KMS-11 (cell line): Measurements from ENCODE around the gene TSPAN11.

ENCODE experiments used
- H2AFZ ChIP-seq: fragments of 200-600 bp; sonication (generic); 2 replicates; pipeline ENCODE4 v1.6.1; 2016; ENCODE audit warnings: antibody characterized with exemption, mixed run types, low read depth
- H3K27ac ChIP-seq: fragments of 200-600 bp; sonication (generic); 2 replicates; pipeline ENCODE4 v1.6.1; 2016; ENCODE audit warnings: mild to moderate bottlenecking, mixed run types
- H3K27me3 ChIP-seq: fragments of 200-600 bp; sonication (generic); 2 replicates; pipeline ENCODE4 v1.6.1; 2017; ENCODE audit warnings: mild to moderate bottlenecking, low read depth, mixed run types, moderate library complexity; ENCODE audit not compliant: insufficient read depth
- H3K36me3 ChIP-seq: fragments of 200-600 bp; sonication (generic); 2 replicates; pipeline ENCODE4 v1.6.1; 2017; ENCODE audit warnings: mild to moderate bottlenecking, mixed run types; ENCODE audit not compliant: insufficient read depth
- H3K4me1 ChIP-seq: fragments of 200-600 bp; sonication (generic); 2 replicates; pipeline ENCODE4 v1.6.1; 2016; ENCODE audit warnings: mild to moderate bottlenecking, low read depth, mixed run types; ENCODE audit not compliant: poor library complexity, severe bottlenecking
- H3K4me2 ChIP-seq: fragments of 200-600 bp; sonication (generic); 2 replicates; pipeline ENCODE4 v1.7.0; 2016; ENCODE audit warnings: mild to moderate bottlenecking, mixed run types
- H3K4me3 ChIP-seq: fragments of 200-600 bp; sonication (generic); IDR thresholded peaks from 2 replicates; pipeline ENCODE4 v1.6.1; 2017; ENCODE audit warnings: low read depth, low read length, mixed read lengths; ENCODE audit not compliant: insufficient read depth
- H3K79me2 ChIP-seq: fragments of 200-600 bp; sonication (generic); 2 replicates; pipeline ENCODE4 v1.6.1; 2016; ENCODE audit warnings: low read depth, mixed run types; ENCODE audit not compliant: insufficient read depth
- H3K9ac ChIP-seq: fragments of 200-600 bp; sonication (generic); 2 replicates; pipeline ENCODE4 v1.6.1; 2016; ENCODE audit warnings: mild to moderate bottlenecking, mixed run types
- H4K20me1 ChIP-seq: fragments of 200-600 bp; sonication (generic); 2 replicates; pipeline ENCODE4 v1.6.1; 2016; ENCODE audit warnings: mild to moderate bottlenecking, mixed run types; ENCODE audit not compliant: insufficient read depth
- TF ChIP-seq, protein P1 (sequence below): fragments of 200-600 bp; sonication (generic); conservative IDR thresholded peaks from 2 replicates; pipeline ENCODE4 v1.6.1; 2017; ENCODE audit warnings: low read depth, mild to moderate bottlenecking, antibody characterized with exemption, low read length, moderate library complexity, mixed read lengths

Gene TSPAN11

GRCh38 chr12:31016057-31016456 is 89.5 kb downstream of the TSPAN11 start:
- no peaks in the 10 kb centered on the region for H3K27me3 ChIP-seq
- no peaks in the 10 kb centered on the region for H4K20me1 ChIP-seq
- H3K4me3 ChIP-seq: no peak overlapping the region
- H3K79me2 ChIP-seq: no peaks in the 10 kb centered on the region
- H3K27ac ChIP-seq: no peak overlapping the region
- TF ChIP-seq, protein P1, sequence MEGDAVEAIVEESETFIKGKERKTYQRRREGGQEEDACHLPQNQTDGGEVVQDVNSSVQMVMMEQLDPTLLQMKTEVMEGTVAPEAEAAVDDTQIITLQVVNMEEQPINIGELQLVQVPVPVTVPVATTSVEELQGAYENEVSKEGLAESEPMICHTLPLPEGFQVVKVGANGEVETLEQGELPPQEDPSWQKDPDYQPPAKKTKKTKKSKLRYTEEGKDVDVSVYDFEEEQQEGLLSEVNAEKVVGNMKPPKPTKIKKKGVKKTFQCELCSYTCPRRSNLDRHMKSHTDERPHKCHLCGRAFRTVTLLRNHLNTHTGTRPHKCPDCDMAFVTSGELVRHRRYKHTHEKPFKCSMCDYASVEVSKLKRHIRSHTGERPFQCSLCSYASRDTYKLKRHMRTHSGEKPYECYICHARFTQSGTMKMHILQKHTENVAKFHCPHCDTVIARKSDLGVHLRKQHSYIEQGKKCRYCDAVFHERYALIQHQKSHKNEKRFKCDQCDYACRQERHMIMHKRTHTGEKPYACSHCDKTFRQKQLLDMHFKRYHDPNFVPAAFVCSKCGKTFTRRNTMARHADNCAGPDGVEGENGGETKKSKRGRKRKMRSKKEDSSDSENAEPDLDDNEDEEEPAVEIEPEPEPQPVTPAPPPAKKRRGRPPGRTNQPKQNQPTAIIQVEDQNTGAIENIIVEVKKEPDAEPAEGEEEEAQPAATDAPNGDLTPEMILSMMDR: no peak
- no peak overlapping the region for H3K4me2 ChIP-seq
- no peaks in the 10 kb centered on the region for H3K4me1 ChIP-seq
- H2AFZ ChIP-seq: no peak overlapping the region
- H3K36me3 ChIP-seq: no peaks in the 10 kb centered on the region
- no peak overlapping the region for H3K9ac ChIP-seq

DNA sequence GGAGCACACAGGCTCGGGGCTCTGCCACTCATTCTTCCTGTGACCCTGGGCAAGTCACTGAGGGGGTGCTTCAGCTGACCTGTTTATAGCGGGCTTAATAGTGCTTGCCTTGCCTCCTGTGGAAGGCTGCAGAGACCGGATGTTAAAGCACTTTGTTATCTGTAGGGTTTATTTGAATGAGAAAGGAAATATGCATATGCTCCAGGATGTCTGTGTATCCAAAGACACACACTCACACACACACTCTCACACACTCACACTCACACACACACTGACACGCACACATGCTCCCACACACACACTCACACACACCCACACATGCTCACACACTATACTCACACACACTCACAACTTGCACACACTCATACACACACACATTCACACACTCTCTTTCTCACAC is 91.0 kb downstream of the TSPAN11 start:
- Histone ChIP-seq H3K36me3 (no peaks in the 10 kb centered on the region), H3K4me3 (no peak overlapping the region), H3K4me1 (no peaks in the 10 kb centered on the region), H3K9ac (no peak overlapping the region), H3K27me3 (no peaks in the 10 kb centered on the region), H3K79me2 (no peaks in the 10 kb centered on the region), H3K27ac (no peak overlapping the region), H3K4me2 (no peak overlapping the region), H4K20me1 (no peaks in the 10 kb centered on the region), H2AFZ (no peak overlapping the region)
- TF ChIP-seq, protein P1: no peak

DNA sequence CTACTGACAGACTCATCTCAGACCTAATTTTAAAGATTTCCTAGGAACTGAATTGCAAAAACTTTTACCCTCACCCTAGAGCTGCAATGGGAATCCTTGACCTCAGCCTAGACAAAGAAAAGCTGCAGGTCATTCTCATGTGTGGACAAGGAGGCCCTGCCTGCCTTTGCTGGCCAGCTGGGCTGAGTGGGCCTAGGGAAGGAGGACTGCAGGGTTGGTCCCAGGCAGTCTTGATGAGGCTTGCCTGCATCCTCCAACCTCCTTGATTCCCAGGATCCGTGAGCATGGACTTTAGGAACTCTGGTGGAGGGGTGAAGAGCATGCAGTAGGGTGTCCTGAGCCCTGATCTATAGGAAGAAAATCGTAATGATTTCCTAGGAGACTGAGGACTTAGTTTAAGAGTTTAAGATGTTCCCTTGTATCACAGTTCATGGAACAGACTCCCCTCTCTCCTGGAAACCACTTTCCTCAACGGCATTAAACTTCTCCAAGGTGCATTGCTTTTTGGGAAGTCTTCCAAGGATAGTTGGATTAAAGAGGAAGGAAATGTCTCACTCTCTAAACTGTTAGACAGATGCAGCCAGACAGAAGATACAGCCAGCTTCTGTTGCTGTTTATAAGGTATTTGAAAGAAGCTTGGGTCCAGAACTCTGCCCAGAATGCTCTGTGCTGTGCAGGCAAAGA is 91.7 kb downstream of the TSPAN11 start:
- H4K20me1 ChIP-seq: no peaks in the 10 kb centered on the region
- no peak overlapping the region for H2AFZ ChIP-seq
- no peak overlapping the region for H3K9ac ChIP-seq
- no peak overlapping the region for H3K4me2 ChIP-seq
- H3K4me1 ChIP-seq: no peaks in the 10 kb centered on the region
- H3K79me2 ChIP-seq: no peaks in the 10 kb centered on the region
- no peaks in the 10 kb centered on the region for H3K36me3 ChIP-seq
- H3K27me3 ChIP-seq: no peaks in the 10 kb centered on the region
- no peak overlapping the region for H3K27ac ChIP-seq
- H3K4me3 ChIP-seq: no peak overlapping the region
- TF ChIP-seq, protein P1: no peak

- Histone ChIP-seq H3K27me3 (no peaks in the 10 kb centered on the region), H3K36me3 (no peaks in the 10 kb centered on the region), H3K9ac (no peak overlapping the region), H3K79me2 (no peaks in the 10 kb centered on the region), H3K4me3 (no peak overlapping the region), H3K4me2 (no peak overlapping the region), H4K20me1 (no peaks in the 10 kb centered on the region), H3K27ac (no peak overlapping the region), H2AFZ (no peak overlapping the region), H3K4me1 (no peaks in the 10 kb centered on the region)
- TF ChIP-seq, protein P1: no peak
Observed at GRCh38 chr12:31018790-31019505, 92.4 kb downstream of the TSPAN11 start.
